ENCODE data around the gene CEP192.

Gene CEP192

DNA sequence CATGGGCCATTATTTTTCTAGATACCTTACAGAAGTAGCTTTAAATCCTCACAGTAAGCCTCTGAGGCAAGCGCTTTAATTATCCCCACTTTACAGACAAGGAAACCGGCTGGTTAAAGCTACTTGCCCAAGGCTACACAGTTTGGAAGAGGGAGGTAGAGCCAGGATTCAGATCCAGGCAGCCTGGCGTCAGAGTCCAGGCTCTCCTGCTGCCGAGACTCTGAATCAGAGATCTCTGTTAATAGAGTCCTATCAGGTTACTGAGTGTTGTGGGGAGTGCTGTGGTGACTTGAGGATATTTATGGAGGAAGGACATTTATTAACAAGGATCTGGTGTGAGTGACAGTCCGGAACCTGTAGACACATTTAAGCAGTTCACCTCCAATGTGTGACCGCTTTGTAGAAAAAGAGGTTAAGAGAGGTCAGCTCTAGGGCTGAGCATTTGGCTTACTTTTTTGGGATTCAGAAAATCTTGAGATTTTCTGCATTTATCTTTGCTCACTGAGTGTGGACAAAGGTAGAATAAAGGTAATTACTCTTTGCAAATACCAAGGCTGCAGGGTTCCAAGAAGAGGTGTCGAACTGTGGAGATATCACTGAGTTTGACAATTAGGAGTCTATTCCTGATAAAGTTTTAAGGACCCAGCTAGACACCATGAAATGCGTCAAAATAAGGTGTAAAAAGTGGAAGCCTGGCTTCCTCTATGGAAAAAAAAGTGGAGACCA is 1.6 kb upstream of the CEP192 start:
- TF ChIP-seq GABPA (IDR thresholded peaks at IDR 0.05; ENCODE audit: low read depth) (no peak), SPI1 (IDR thresholded peaks at IDR 0.05; ENCODE audit: borderline replicate concordance, low read depth) (peak; percentile 38; the same call in 1 of the 2 replicates)
- Histone ChIP-seq H3K27ac (replicated peaks) (peak overlapping the region; percentile 92), H3K4me3 (replicated peaks; ENCODE audit: insufficient read depth, low read length) (no peak overlapping the region), H3K27me3 (ENCODE audit: insufficient read depth, poor library complexity, severe bottlenecking) (no peaks in the 10 kb centered on the region)
- no peak for DNase-seq (ENCODE audit: low read depth in 1 of 2, low spot score in 1 of 2)

DNA sequence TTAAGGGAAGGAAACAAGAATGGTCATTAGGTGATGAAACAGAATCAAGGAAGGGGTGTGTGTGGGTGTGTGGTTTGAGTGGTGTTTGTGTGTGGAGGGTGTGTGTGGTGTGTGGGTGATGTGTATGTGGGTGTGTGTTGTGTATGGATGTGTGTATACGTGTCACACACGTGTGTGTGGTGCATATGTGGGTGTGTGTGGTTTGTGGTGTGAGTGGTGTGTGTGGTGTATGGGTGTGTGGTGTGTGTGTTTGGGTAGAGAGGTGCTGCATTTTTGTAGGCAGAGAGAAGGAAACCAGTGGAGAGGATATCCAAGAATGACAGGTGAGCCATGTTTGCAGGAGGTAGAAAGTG is 1.1 kb upstream of the CEP192 start:
- TF ChIP-seq POLR2AphosphoS5 (IDR thresholded peaks at IDR 0.05; ENCODE audit: low read depth) (peak; percentile 78), SPI1 (IDR thresholded peaks at IDR 0.05; ENCODE audit: borderline replicate concordance, low read depth) (no peak)
- peak overlapping the region; percentile 79 for H3K4me3 ChIP-seq (replicated peaks; ENCODE audit: insufficient read depth, low read length)
- DNase-seq (ENCODE audit: low read depth in 1 of 2, low spot score in 1 of 2), result peak; percentile 36 to 71
- H3K27me3 ChIP-seq (ENCODE audit: insufficient read depth, poor library complexity, severe bottlenecking), result no peaks in the 10 kb centered on the region
- H3K27ac ChIP-seq (replicated peaks), result peak overlapping the region; percentile 92

DNA sequence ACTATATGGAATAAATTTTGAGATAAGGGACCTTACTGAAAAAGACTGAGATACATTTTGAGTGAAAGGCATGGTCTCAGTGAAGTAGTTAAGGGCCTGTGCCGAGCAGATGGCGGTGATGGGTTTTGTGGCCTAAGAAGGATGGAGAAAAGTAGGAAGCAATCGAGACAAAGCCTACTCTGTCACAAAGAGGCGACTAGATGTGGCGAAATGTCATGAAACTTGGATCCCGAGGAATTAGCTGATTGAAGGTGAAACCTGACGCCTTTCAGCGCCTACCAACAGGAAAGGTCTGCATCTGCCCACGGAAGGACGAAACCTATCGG is 558 bp upstream of the CEP192 start:
- TF ChIP-seq, protein P1, sequence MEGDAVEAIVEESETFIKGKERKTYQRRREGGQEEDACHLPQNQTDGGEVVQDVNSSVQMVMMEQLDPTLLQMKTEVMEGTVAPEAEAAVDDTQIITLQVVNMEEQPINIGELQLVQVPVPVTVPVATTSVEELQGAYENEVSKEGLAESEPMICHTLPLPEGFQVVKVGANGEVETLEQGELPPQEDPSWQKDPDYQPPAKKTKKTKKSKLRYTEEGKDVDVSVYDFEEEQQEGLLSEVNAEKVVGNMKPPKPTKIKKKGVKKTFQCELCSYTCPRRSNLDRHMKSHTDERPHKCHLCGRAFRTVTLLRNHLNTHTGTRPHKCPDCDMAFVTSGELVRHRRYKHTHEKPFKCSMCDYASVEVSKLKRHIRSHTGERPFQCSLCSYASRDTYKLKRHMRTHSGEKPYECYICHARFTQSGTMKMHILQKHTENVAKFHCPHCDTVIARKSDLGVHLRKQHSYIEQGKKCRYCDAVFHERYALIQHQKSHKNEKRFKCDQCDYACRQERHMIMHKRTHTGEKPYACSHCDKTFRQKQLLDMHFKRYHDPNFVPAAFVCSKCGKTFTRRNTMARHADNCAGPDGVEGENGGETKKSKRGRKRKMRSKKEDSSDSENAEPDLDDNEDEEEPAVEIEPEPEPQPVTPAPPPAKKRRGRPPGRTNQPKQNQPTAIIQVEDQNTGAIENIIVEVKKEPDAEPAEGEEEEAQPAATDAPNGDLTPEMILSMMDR (IDR thresholded peaks at IDR 0.05; ENCODE audit: insufficient read depth, low read length), result no peak
- TF ChIP-seq POLR2AphosphoS5 (IDR thresholded peaks at IDR 0.05; ENCODE audit: low read depth) (no peak), GABPA (IDR thresholded peaks at IDR 0.05; ENCODE audit: low read depth) (no peak), SPI1 (IDR thresholded peaks at IDR 0.05; ENCODE audit: borderline replicate concordance, low read depth) (no peak)
- TF ChIP-seq, protein P2, sequence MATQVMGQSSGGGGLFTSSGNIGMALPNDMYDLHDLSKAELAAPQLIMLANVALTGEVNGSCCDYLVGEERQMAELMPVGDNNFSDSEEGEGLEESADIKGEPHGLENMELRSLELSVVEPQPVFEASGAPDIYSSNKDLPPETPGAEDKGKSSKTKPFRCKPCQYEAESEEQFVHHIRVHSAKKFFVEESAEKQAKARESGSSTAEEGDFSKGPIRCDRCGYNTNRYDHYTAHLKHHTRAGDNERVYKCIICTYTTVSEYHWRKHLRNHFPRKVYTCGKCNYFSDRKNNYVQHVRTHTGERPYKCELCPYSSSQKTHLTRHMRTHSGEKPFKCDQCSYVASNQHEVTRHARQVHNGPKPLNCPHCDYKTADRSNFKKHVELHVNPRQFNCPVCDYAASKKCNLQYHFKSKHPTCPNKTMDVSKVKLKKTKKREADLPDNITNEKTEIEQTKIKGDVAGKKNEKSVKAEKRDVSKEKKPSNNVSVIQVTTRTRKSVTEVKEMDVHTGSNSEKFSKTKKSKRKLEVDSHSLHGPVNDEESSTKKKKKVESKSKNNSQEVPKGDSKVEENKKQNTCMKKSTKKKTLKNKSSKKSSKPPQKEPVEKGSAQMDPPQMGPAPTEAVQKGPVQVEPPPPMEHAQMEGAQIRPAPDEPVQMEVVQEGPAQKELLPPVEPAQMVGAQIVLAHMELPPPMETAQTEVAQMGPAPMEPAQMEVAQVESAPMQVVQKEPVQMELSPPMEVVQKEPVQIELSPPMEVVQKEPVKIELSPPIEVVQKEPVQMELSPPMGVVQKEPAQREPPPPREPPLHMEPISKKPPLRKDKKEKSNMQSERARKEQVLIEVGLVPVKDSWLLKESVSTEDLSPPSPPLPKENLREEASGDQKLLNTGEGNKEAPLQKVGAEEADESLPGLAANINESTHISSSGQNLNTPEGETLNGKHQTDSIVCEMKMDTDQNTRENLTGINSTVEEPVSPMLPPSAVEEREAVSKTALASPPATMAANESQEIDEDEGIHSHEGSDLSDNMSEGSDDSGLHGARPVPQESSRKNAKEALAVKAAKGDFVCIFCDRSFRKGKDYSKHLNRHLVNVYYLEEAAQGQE (IDR thresholded peaks at IDR 0.05; ENCODE audit: insufficient replicate concordance, low read depth), result no peak
- peak overlapping the region; percentile 92 for H3K27ac ChIP-seq (replicated peaks)
- no peak for DNase-seq (ENCODE audit: low read depth in 1 of 2, low spot score in 1 of 2)
- no peaks in the 10 kb centered on the region for H3K27me3 ChIP-seq (ENCODE audit: insufficient read depth, poor library complexity, severe bottlenecking)
- H3K4me3 ChIP-seq (replicated peaks; ENCODE audit: insufficient read depth, low read length), result peak overlapping the region; percentile 79

DNA sequence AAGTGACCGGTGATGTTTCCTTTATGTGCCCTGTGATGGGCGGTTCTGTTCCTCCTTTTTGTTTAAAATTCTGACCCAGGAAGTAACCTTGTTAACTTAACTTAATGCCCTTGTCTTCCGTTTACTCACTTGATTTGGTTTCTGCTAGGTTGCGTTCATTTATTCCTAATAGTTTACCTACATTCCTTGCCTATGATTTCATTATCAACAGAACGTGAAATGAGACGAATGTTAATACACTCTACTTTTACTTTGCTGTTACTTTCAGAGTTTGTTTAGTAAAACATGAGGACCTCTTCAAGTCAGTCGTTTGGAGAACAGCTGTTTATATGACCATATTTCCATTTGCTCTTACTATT is 638 bp downstream of the CEP192 start:
- H3K27me3 ChIP-seq (ENCODE audit: insufficient read depth, poor library complexity, severe bottlenecking), result no peaks in the 10 kb centered on the region
- DNase-seq (ENCODE audit: low read depth in 1 of 2, low spot score in 1 of 2), result no peak
- H3K4me3 ChIP-seq (replicated peaks; ENCODE audit: insufficient read depth, low read length), result peak overlapping the region; percentile 79
- TF ChIP-seq GABPA (IDR thresholded peaks at IDR 0.05; ENCODE audit: low read depth), result 0 out of 2 replicates have a peak, but pooled peaks have one; percentile 8
- TF ChIP-seq, protein P2 (IDR thresholded peaks at IDR 0.05; ENCODE audit: insufficient replicate concordance, low read depth), result no peak
- TF ChIP-seq POLR2AphosphoS5 (IDR thresholded peaks at IDR 0.05; ENCODE audit: low read depth), result no peak
- TF ChIP-seq SPI1 (IDR thresholded peaks at IDR 0.05; ENCODE audit: borderline replicate concordance, low read depth), result peak; percentile 32; the same call in 1 of the 2 replicates
- H3K27ac ChIP-seq (replicated peaks), result peak overlapping the region; percentile 92

DNA sequence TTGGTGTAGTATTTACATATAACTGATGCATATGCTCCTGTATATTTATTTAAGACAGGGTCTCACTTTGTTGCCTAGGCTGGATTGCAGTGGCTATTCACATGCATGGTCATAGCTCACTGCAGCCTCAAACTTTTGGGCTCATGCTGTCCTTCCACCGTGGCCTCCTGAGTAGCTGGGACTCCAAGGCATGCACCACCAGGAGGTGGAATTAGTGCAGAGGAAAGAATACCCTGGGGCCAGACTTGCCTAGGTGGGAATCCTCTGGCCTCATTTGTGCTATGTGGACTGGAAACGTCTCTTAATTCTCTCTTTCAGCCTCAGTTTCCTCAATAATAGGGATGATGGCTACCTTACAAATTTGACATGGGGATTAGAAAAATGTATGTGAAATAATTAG is 2.3 kb downstream of the CEP192 start:
- H3K27me3 ChIP-seq (ENCODE audit: insufficient read depth, poor library complexity, severe bottlenecking), result no peaks in the 10 kb centered on the region
- DNase-seq (ENCODE audit: low read depth in 1 of 2, low spot score in 1 of 2), result no peak
- no peak overlapping the region for H3K4me3 ChIP-seq (replicated peaks; ENCODE audit: insufficient read depth, low read length)
- no peak for TF ChIP-seq SPI1 (IDR thresholded peaks at IDR 0.05; ENCODE audit: borderline replicate concordance, low read depth)
- TF ChIP-seq, protein P1 (IDR thresholded peaks at IDR 0.05; ENCODE audit: insufficient read depth, low read length), result no peak
- no peak overlapping the region for H3K27ac ChIP-seq (replicated peaks)

Data from HL-60 (cell line).